Brain microvascular endothelial cell (primary cell): ENCODE results near the gene ZZZ3.

Experiments
- DNase-seq: peaks from one replicate; pipeline ENCODE4 v3.0.0-alpha.2; 2020
- H3K27ac ChIP-seq: fragments of 250-450 bp; sonication (Bioruptor Pico); 2 replicates; pipeline ENCODE4 v1.5.1; 2020; ENCODE audit warnings: mild to moderate bottlenecking, moderate library complexity
- H3K27me3 ChIP-seq: fragments of 250-450 bp; sonication (Bioruptor Pico); replicated peaks from 2 replicates; pipeline ENCODE4 v1.5.1; 2020; ENCODE audit warnings: mild to moderate bottlenecking
- H3K36me3 ChIP-seq: fragments of 250-450 bp; sonication (Bioruptor Pico); replicated peaks from 2 replicates; pipeline ENCODE4 v1.5.1; 2020; ENCODE audit warnings: mild to moderate bottlenecking
- H3K4me3 ChIP-seq: 2 replicates; pipeline ENCODE4 v1.5.1; 2011; ENCODE audit warnings: low read depth, mild to moderate bottlenecking, control low read depth, low read length, moderate library complexity
- CTCF ChIP-seq: IDR thresholded peaks from 2 replicates; pipeline ENCODE4 v1.5.1; 2011; ENCODE audit warnings: low read depth, mild to moderate bottlenecking, moderate library complexity, low read length, control low read depth, inconsistent platforms; ENCODE audit errors: missing control alignments
- in situ Hi-C: cut with HindIII; loops from 2 replicates; pipeline ENCODE4 v1.10.0; 2017; ENCODE audit warnings: low sequenced_read_pairs, low pct_ligation_motif_present

Gene ZZZ3

GRCh38 chr1:77642196-77642595 lies 40.3 kb downstream of the ZZZ3 start:
- in situ Hi-C loops = no loop called here
- no peaks in the 10 kb centered on the region for H3K36me3 ChIP-seq
- peak; percentile 20 for DNase-seq
- H3K27me3 ChIP-seq = no peaks in the 10 kb centered on the region
- H3K27ac ChIP-seq = no peak overlapping the region
- no peak for TF ChIP-seq CTCF
- no peak overlapping the region for H3K4me3 ChIP-seq

- peaks cover under 1% of the 10 kb centered on the region for H3K36me3 ChIP-seq
- no peak for TF ChIP-seq CTCF
- in situ Hi-C loops = no loop called here
- H3K27ac ChIP-seq = no peak overlapping the region
- no peak overlapping the region for H3K4me3 ChIP-seq
- no peak for DNase-seq
- H3K27me3 ChIP-seq = no peaks in the 10 kb centered on the region
Observed at GRCh38 chr1:77639557-77640069, 42.8 kb downstream of the ZZZ3 start.

- peaks cover 3% of the 10 kb centered on the region for H3K36me3 ChIP-seq
- no peak overlapping the region for H3K27ac ChIP-seq
- no peak overlapping the region for H3K4me3 ChIP-seq
- peak; percentile 4 for TF ChIP-seq CTCF
- no peaks in the 10 kb centered on the region for H3K27me3 ChIP-seq
- DNase-seq = no peak
- in situ Hi-C loops = no loop called here
Observed at GRCh38 chr1:77639056-77639455, 43.4 kb downstream of the ZZZ3 start.

- Histone ChIP-seq H3K27me3 (no peaks in the 10 kb centered on the region), H3K4me3 (no peak overlapping the region), H3K27ac (no peak overlapping the region), H3K36me3 (peaks cover 14% of the 10 kb centered on the region)
- in situ Hi-C loops = no loop called here
- TF ChIP-seq CTCF = no peak
- no peak for DNase-seq
Observed at GRCh38 chr1:77636864-77637263, 45.6 kb downstream of the ZZZ3 start.
